Measurements from ENCODE around the gene RASA3. TPM values are rescaled to one million over a fixed set of nuclear protein-coding genes. Genes with fewer than 3 reads are reported as not detected.
A peak's percentile ranks its signal among the peaks of the same experiment; 100 is the strongest.

The RASA3 gene
- polyA plus RNA-seq, 3 donors: 9.0 to 32.6 (median 16.6) TPM

GRCh38 chr13:113972451-113973217, 159.8 kb downstream of the RASA3 start:
- H3K36me3 Mint-ChIP-seq: peaks cover 34 to 48% of the 10 kb centered on the region in 2 donors
- Histone ChIP-seq H4K20me1 (ENCODE audit: insufficient read depth, low read length) (peaks cover 15% of the 10 kb centered on the region), H3K79me2 (ENCODE audit: insufficient read depth, low read length) (no peaks in the 10 kb centered on the region), H3K36me3 (replicated peaks in 1 of 2; ENCODE audit: control insufficient read depth in 1 of 2, insufficient read depth in 2 of 2, low read length in 2 of 2) (peaks cover 30 to 33% of the 10 kb centered on the region in 2 donors), H2AFZ (ENCODE audit: insufficient read depth, low read depth, low read length, poor library complexity, severe bottlenecking) (no peak overlapping the region), H3K4me3 (replicated peaks in 1 of 3; ENCODE audit: low read depth in 2 of 3, low read length in 3 of 3) (no peak overlapping the region), H3K4me1 (ENCODE audit: control insufficient read depth in 1 of 2, insufficient read depth in 2 of 2, low read length in 2 of 2) (no peaks in the 10 kb centered on the region), H3K9ac (ENCODE audit: insufficient read depth, low read length, poor library complexity, severe bottlenecking) (no peak overlapping the region), H3K9me3 (replicated peaks in 1 of 2; ENCODE audit: control insufficient read depth in 1 of 2, insufficient read depth in 1 of 2, low read length in 2 of 2) (no peaks in the 10 kb centered on the region), H3K27ac (ENCODE audit: low read depth in 1 of 2, low read length in 2 of 2) (no peak overlapping the region), H3K4me2 (replicated peaks; ENCODE audit: extremely low read depth, low read length, poor library complexity, severe bottlenecking) (no peak overlapping the region), H3K27me3 (ENCODE audit: control insufficient read depth in 2 of 2, insufficient read depth in 2 of 2, low read length in 2 of 2) (no peaks in the 10 kb centered on the region)
- no peak for TF ChIP-seq CTCF (IDR thresholded peaks at IDR 0.05)
- peaks cover 0 to 3% (median 0%) of the 10 kb centered on the region in 3 donors for H3K27me3 Mint-ChIP-seq (ENCODE audit: low read depth in 3 of 3)
- peaks cover 0 to 2% (median 0%) of the 10 kb centered on the region in 7 donors for H3K9me3 Mint-ChIP-seq
- DNase-seq: no peak
- WGBS (ENCODE audit: insufficient coverage): 95% methylated on average over 17 of the region's 36 CpGs
- no peak overlapping the region for H3K4me3 Mint-ChIP-seq
- H3K4me1 Mint-ChIP-seq: no peaks in the 10 kb centered on the region
- intact Hi-C loops (cut with micrococcal nuclease): no loop called here
- H3K27ac Mint-ChIP-seq: peak overlapping the region in 1 of 7 donors; percentile 14

DNA sequence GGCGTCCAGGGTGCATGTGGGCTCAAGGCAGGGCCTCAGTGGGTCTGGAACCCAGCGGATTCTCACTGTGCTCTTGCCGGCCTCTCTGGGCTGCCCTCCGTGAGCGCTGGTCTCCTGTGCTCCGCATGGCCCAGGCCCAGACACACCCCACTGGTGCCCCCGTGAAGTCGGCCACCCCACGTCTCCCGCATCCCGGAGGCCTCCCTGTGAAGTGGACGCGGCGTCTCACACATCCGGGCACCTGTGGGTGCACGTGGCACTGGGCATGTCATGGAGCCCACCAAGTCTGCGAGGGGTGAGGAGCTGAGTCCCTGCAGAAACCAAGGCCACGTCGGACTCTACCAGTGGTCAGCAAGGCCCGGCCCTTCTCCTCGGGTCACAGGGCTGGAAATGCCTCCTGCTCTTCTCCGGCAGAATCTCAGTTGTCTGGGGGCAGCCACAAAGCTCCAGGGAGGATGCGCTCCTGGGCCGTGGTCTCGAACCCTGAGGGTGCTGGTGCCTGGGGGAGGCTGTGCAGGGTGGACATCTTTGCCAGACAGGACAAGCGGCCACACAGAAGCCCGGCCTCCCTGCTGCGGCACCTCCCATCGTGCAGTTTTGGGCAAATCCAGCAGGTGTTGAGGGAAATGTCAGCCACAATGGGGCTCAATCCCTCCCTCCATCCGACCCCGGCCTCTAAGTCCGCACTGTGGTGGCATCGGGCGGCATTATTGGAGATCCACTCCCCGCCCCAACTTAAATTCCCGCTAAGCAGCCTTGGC, 160.8 kb downstream of the RASA3 start:
- Mint-ChIP-seq H3K27ac (no peak overlapping the region), H3K4me1 (no peaks in the 10 kb centered on the region), H3K9me3 (peaks cover 0 to 2% (median 0%) of the 10 kb centered on the region in 7 donors), H3K27me3 (ENCODE audit: low read depth in 3 of 3) (peaks cover 0 to 3% (median 0%) of the 10 kb centered on the region in 3 donors), H3K36me3 (peaks cover 27 to 39% of the 10 kb centered on the region in 2 donors), H3K4me3 (no peak overlapping the region)
- no peaks in the 10 kb centered on the region for H3K79me2 ChIP-seq (ENCODE audit: insufficient read depth, low read length)
- DNase-seq: no peak
- H3K27me3 ChIP-seq (ENCODE audit: control insufficient read depth in 2 of 2, insufficient read depth in 2 of 2, low read length in 2 of 2): no peaks in the 10 kb centered on the region
- peaks cover 20 to 25% of the 10 kb centered on the region in 2 donors for H3K36me3 ChIP-seq (replicated peaks in 1 of 2; ENCODE audit: control insufficient read depth in 1 of 2, insufficient read depth in 2 of 2, low read length in 2 of 2)
- 93% methylated on average over 26 of the region's 36 CpGs for WGBS (ENCODE audit: insufficient coverage)
- H3K27ac ChIP-seq (ENCODE audit: low read depth in 1 of 2, low read length in 2 of 2): no peak overlapping the region
- H3K4me3 ChIP-seq (replicated peaks in 1 of 3; ENCODE audit: low read depth in 2 of 3, low read length in 3 of 3): no peak overlapping the region
- H3K4me1 ChIP-seq (ENCODE audit: control insufficient read depth in 1 of 2, insufficient read depth in 2 of 2, low read length in 2 of 2): no peaks in the 10 kb centered on the region
- peaks cover 12% of the 10 kb centered on the region for H4K20me1 ChIP-seq (ENCODE audit: insufficient read depth, low read length)
- H3K9ac ChIP-seq (ENCODE audit: insufficient read depth, low read length, poor library complexity, severe bottlenecking): no peak overlapping the region
- no peaks in the 10 kb centered on the region for H3K9me3 ChIP-seq (replicated peaks in 1 of 2; ENCODE audit: control insufficient read depth in 1 of 2, insufficient read depth in 1 of 2, low read length in 2 of 2)
- no peak for TF ChIP-seq CTCF (IDR thresholded peaks at IDR 0.05)
- H2AFZ ChIP-seq (ENCODE audit: insufficient read depth, low read depth, low read length, poor library complexity, severe bottlenecking): no peak overlapping the region
- intact Hi-C loops (cut with micrococcal nuclease): no loop called here
- H3K4me2 ChIP-seq (replicated peaks; ENCODE audit: extremely low read depth, low read length, poor library complexity, severe bottlenecking): no peak overlapping the region
